HepG2 (cell line): ENCODE results near the gene RPLP1. TPM values are rescaled to one million over a fixed set of nuclear protein-coding genes. Genes with fewer than 3 reads are reported as not detected.

Source experiments
- ATAC-seq: fragments of 200-7000 bp; cut with Tn5 transposase; 3 replicates; pipeline ENCODE4 v1.9.1; 2020; ENCODE audit warnings: mild to moderate bottlenecking, moderate library complexity
- BruUV-seq: library from RNA; stranded (reverse); fragments of 400-500 nt; replicated peaks from 2 replicates; lab custom pipeline; 2021; lab: Mats Ljungman, UMichigan
- CTCF ChIA-PET: fragments of 300-600 bp; formaldehyde crosslinking; extraction: SDS; loops from one replicate; lab custom pipeline; 2021; ENCODE audit warnings: low total read pairs, inconsistent platforms, low intra/inter-chr PET ratio; lab: Yijun Ruan, JAX
- POLR2A ChIA-PET: fragments of 350-600 bp; sonication (Branson Sonifier 250); formaldehyde crosslinking; loops from one replicate; lab custom pipeline; 2020; ENCODE audit warnings: antibody characterized with exemption, inconsistent platforms; lab: Yijun Ruan, JAX
- DNase-seq: peaks from one replicate; pipeline ENCODE4 v3.0.0-alpha.2; 2015; ENCODE audit warnings: low spot score
- FAIRE-seq: peaks from 3 replicates; lab custom pipeline; 2011; peaks lifted over from hg19 to GRCh38; lab: Jason Lieb, UNC
- H2AFZ ChIP-seq: one replicate; pipeline ENCODE4 v1.6.1; 2011; ENCODE audit warnings: low read length, inconsistent platforms
- H3K27ac ChIP-seq: fragments of 300-600 bp; 3 replicates; pipeline ENCODE4 v1.8.0; 2011; ENCODE audit warnings: mixed run types, mild to moderate bottlenecking, mixed read lengths, low read length, inconsistent platforms; ENCODE audit not compliant: insufficient read depth; ENCODE audit errors: extremely low read length
- H3K27me3 ChIP-seq, 2 experiments: fragments of 200-600 bp in 1 of 2; 2 replicates in 1 of 2; 3 replicates in 1 of 2; pipeline versions ENCODE4 v1.6.0 to v1.8.0; 2011; ENCODE audit warnings: low read length in 2 of 2, mild to moderate bottlenecking in 2 of 2, moderate library complexity in 2 of 2, inconsistent platforms in 1 of 2; ENCODE audit not compliant: insufficient read depth in 2 of 2, control insufficient read depth in 1 of 2
- H3K36me3 ChIP-seq, 2 experiments: fragments of 200-600 bp in 1 of 2; replicated peaks in 1 of 2; 2 replicates in 1 of 2; 3 replicates in 1 of 2; pipeline versions ENCODE4 v1.5.1 to v1.8.0; 2011; ENCODE audit warnings: low read length in 2 of 2, inconsistent platforms in 1 of 2; ENCODE audit not compliant: insufficient read depth in 2 of 2, control insufficient read depth in 1 of 2
- H3K4me1 ChIP-seq: 2 replicates; pipeline ENCODE4 v1.5.1; 2012; ENCODE audit warnings: low read length, inconsistent platforms; ENCODE audit not compliant: insufficient read depth
- H3K4me2 ChIP-seq: 2 replicates; pipeline ENCODE4 v1.6.0; 2011; ENCODE audit warnings: low read depth, low read length, inconsistent platforms
- H3K4me3 ChIP-seq, 3 experiments: fragments of 200-600 bp in 1 of 3; sonication (generic), shearing (Covaris generic) in 1 of 3; replicated peaks in 1 of 3; 2 replicates each; pipeline ENCODE4 v1.5.1; 2011 to 2016; ENCODE audit warnings: low read length in 3 of 3, inconsistent platforms in 2 of 3, low read depth in 2 of 3, mild to moderate bottlenecking in 2 of 3, control low read depth in 1 of 3, mixed read lengths in 1 of 3; ENCODE audit not compliant: insufficient read depth in 1 of 3
- H3K79me2 ChIP-seq: one replicate; pipeline ENCODE4 v1.6.1; 2011; ENCODE audit warnings: low read length, inconsistent platforms; ENCODE audit not compliant: insufficient read depth
- H3K9ac ChIP-seq: 2 replicates; pipeline ENCODE4 v1.6.0; 2011; ENCODE audit warnings: mild to moderate bottlenecking, low read depth, low read length, inconsistent platforms; ENCODE audit not compliant: insufficient read depth
- H3K9me3 ChIP-seq: 2 replicates; pipeline ENCODE4 v1.5.1; 2012; ENCODE audit warnings: mild to moderate bottlenecking, low read length
- H4K20me1 ChIP-seq: 2 replicates; pipeline ENCODE4 v1.6.0; 2011; ENCODE audit warnings: inconsistent platforms, mild to moderate bottlenecking, low read length, moderate library complexity; ENCODE audit not compliant: insufficient read depth
- CHD2 ChIP-seq: IDR thresholded peaks from 2 replicates; pipeline ENCODE4 v1.6.1; 2011; ENCODE audit warnings: low read depth, low read length, improper control_type of control experiment
- MAFF ChIP-seq: IDR thresholded peaks from 2 replicates; pipeline ENCODE4 v1.6.1; 2011; ENCODE audit warnings: low read depth, low read length, improper control_type of control experiment
- MAFK ChIP-seq, 2 experiments: IDR thresholded peaks in 1 of 2; conservative IDR thresholded peaks in 1 of 2; 2 replicates each; pipeline ENCODE4 v1.6.1; 2011; ENCODE audit warnings: improper control_type of control experiment in 2 of 2, low read length in 2 of 2
- NFE2L2 ChIP-seq: fragments of 150-350 bp; IDR thresholded peaks from 2 replicates; pipeline ENCODE4 v1.6.1; 2014; ENCODE audit warnings: low read length
- SALL1 ChIP-seq: sonication (generic); formaldehyde crosslinking; IDR thresholded peaks from 2 replicates; pipeline ENCODE4 v1.8.0; 2022; ENCODE audit warnings: mild to moderate bottlenecking, missing genetic modification reagents
- TRAFD1 ChIP-seq: sonication (generic); formaldehyde crosslinking; IDR thresholded peaks from 2 replicates; pipeline ENCODE4 v1.5.1; 2020; ENCODE audit warnings: missing genetic modification reagents, mild to moderate bottlenecking, borderline replicate concordance
- ZFAT ChIP-seq: sonication (generic); formaldehyde crosslinking; conservative IDR thresholded peaks from 2 replicates; pipeline ENCODE4 v1.8.1; 2023; ENCODE audit warnings: missing genetic modification reagents, inconsistent platforms
- ZNF17 ChIP-seq: sonication (generic); formaldehyde crosslinking; IDR thresholded peaks from 2 replicates; pipeline ENCODE4 v1.5.0; 2020; ENCODE audit warnings: mild to moderate bottlenecking, missing genetic modification reagents
- ZNF253 ChIP-seq: sonication (generic); formaldehyde crosslinking; IDR thresholded peaks from 2 replicates; pipeline ENCODE4 v1.8.0; 2022; ENCODE audit warnings: mild to moderate bottlenecking, missing genetic modification reagents, borderline replicate concordance
- ZNF790 ChIP-seq: sonication (generic); formaldehyde crosslinking; IDR thresholded peaks from 2 replicates; pipeline ENCODE4 v1.8.0; 2022; ENCODE audit warnings: missing genetic modification reagents, mild to moderate bottlenecking, borderline replicate concordance
- WGBS: methylation state at CpG from one replicate; pipeline ENCODE4 v1.1.6; 2017; ENCODE audit warnings: low lambda C conversion rate; 5-methylcytosine and 5-hydroxymethylcytosine counted together
- in situ Hi-C: cut with HindIII; loops from 2 replicates; pipeline ENCODE4 v1.10.0; 2017; ENCODE audit warnings: low pct_unique_long_range_greater_than_20kb; ENCODE audit not compliant: extremely low pct_ligation_motif_present
- intact Hi-C: fragments of 100-400 bp; cut with micrococcal nuclease; formaldehyde crosslinking; loops from one replicate; pipeline ENCODE4 v1.10.0; 2022; ENCODE audit not compliant: unreplicated experiment
- polyA plus RNA-seq, 8 experiments: library from polyadenylated mRNA; depleted of rRNA in 3 of 8; stranded (reverse) in 7 of 8; unstranded in 1 of 8; fragments of >200 nt; fragmentation: Illumina TruSeq in 4 of 8; extraction: Trizol in 4 of 8; gene quantifications; 2 replicates each; pipeline versions ENCODE4 v1.2.1 to v1.2.3, GENCODE V29; 2011 to 2016; ENCODE audit warnings: low read depth in 4 of 8, missing spikeins in 1 of 8, mixed read lengths in 1 of 8; ENCODE audit not compliant: insufficient read depth in 1 of 8
- total RNA-seq, 5 experiments: library from RNA; depleted of rRNA; stranded (reverse); fragments of >200 nt; fragmentation: Illumina TruSeq; extraction: Trizol; gene quantifications; 2 replicates each; pipeline ENCODE4 v1.2.3, GENCODE V29; 2016; ENCODE audit warnings: low read depth in 1 of 5

The RPLP1 gene
- total and polyA plus RNA-seq, 2 of the 13 experiments (the other 11 are each of a cell fraction or from before 2014, with no cell fraction given): 817 to 929 TPM

- DNase-seq: no peak
- Histone ChIP-seq H3K27me3 (no peaks in the 10 kb centered on the region), H3K9ac (no peak overlapping the region), H4K20me1 (no peaks in the 10 kb centered on the region), H3K4me1 (no peaks in the 10 kb centered on the region), H3K27ac (no peak overlapping the region), H3K79me2 (no peaks in the 10 kb centered on the region), H3K4me3 (no peak overlapping the region), H3K4me2 (no peak overlapping the region), H2AFZ (no peak overlapping the region), H3K9me3 (no peaks in the 10 kb centered on the region), H3K36me3 (peaks cover 10 to 63% of the 10 kb centered on the region in 2 experiments)
- ChIA-PET POLR2A (no interaction called here), CTCF (no interaction called here)
- no TSS peak for BruUV-seq
- no peak for ATAC-seq
- no peak for TF ChIP-seq ZNF253 (CRISPR knock-in tag)
- 0 out of 2 replicates have a peak, but pooled peaks have one; percentile 8 for TF ChIP-seq NFE2L2
- in situ Hi-C loops: no loop called here
- 96% methylated on average over 4 of the region's 4 CpGs for WGBS
- no peak for FAIRE-seq
- intact Hi-C loops: no loop called here
These were observed 15.7 kb upstream of the RPLP1 start for GRCh38 chr15:69436951-69437350.

DNA sequence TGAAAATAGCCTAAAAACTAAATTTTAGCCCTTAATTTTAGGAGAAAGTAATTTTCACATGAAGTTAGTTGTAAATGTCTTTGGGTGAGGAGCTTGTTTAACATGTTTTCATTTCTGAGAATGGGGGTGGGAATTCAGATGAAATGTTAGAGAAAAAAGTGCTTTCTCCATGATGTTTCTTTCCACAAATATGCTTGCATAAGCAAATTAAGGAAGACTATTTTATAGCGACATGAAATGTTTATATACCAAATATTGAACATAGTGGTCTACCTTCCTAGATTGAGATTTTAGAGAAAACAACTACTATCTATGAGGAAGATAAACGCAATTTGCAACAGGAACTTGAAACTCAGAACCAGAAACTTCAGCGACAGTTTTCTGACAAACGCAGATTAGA, 13.0 kb upstream of the RPLP1 start:
- over 99% methylated on average over 4 of the region's 4 CpGs for WGBS
- Histone ChIP-seq H3K4me1 (no peaks in the 10 kb centered on the region), H3K4me2 (no peak overlapping the region), H3K27ac (no peak overlapping the region), H3K9me3 (no peaks in the 10 kb centered on the region), H4K20me1 (no peaks in the 10 kb centered on the region), H3K36me3 (peaks cover 7 to 68% of the 10 kb centered on the region in 2 experiments), H3K79me2 (no peaks in the 10 kb centered on the region), H2AFZ (no peak overlapping the region), H3K27me3 (no peaks in the 10 kb centered on the region), H3K4me3 (no peak overlapping the region), H3K9ac (no peak overlapping the region)
- peak; percentile 91 for TF ChIP-seq MAFF
- no peak for TF ChIP-seq SALL1 (CRISPR knock-in tag)
- TF ChIP-seq TRAFD1: no peak
- peak; percentile 84 to 94 for TF ChIP-seq MAFK (conservative IDR thresholded peaks at IDR 0.05 in 1 of 2, IDR thresholded peaks at IDR 0.05 in 1 of 2; ENCODE audit: low read length in 2 of 2)
- no peak for TF ChIP-seq ZNF790 (CRISPR knock-in tag)
- TF ChIP-seq ZFAT (CRISPR knock-in tag): no peak
- TF ChIP-seq CHD2: no peak
- no peak for TF ChIP-seq ZNF253 (CRISPR knock-in tag)
- no peak for TF ChIP-seq ZNF17
- no TSS peak for BruUV-seq
- no peak for FAIRE-seq
- ChIA-PET CTCF (no interaction called here), POLR2A (interaction anchor here (1.3 kb wide), 1 partner anchor 13 kb away, joined by 6 read pairs; the partner anchor contains the start of gene RPLP1)
- in situ Hi-C loops: no loop called here
- no peak for DNase-seq
- intact Hi-C loops: no loop called here
- ATAC-seq: no peak
